Heart right ventricle (tissue), 16 donors: ENCODE results near the gene CHSY1. TPM values are rescaled to one million over a fixed set of nuclear protein-coding genes. Genes with fewer than 3 reads are reported as not detected.
"Not testable (repeated sequence)": the region's sequence is repeated elsewhere in the genome, so short reads cannot be mapped to it uniquely, and the experiment has no call there.

Source experiments
- ATAC-seq, 8 donors: fragments of 200-7000 bp; cut with Tn5 transposase; one replicate each; pipeline ENCODE4 v1.9.1; 2020; ENCODE audit warnings: mild to moderate bottlenecking in 8 of 8, moderate library complexity in 8 of 8, moderate number of reproducible peaks in 1 of 8
- DNase-seq, 2 donors: peaks; one replicate each; pipeline ENCODE4 v3.0.0-alpha.2; 2020
- H3K27ac ChIP-seq, 10 donors: fragments of 200-600 bp; sonication (generic) in 2 of 10; one replicate each; pipeline versions ENCODE4 v1.5.0 to v1.8.0; 2020 to 2022; ENCODE audit warnings: mild to moderate bottlenecking in 3 of 10
- H3K27me3 ChIP-seq, 7 donors: fragments of 200-600 bp; one replicate each; pipeline ENCODE4 v1.8.0; 2021 to 2022; ENCODE audit warnings: mild to moderate bottlenecking in 2 of 7
- H3K36me3 ChIP-seq, 9 donors: fragments of 200-600 bp; sonication (generic) in 1 of 9; one replicate each; pipeline versions ENCODE4 v1.5.0 to v1.8.0; 2020 to 2022; ENCODE audit warnings: mild to moderate bottlenecking in 2 of 9
- H3K4me1 ChIP-seq, 9 donors: fragments of 200-600 bp; sonication (generic) in 1 of 9; one replicate each; pipeline versions ENCODE4 v1.5.0 to v1.8.0; 2020 to 2022; ENCODE audit warnings: mild to moderate bottlenecking in 4 of 9
- H3K4me3 ChIP-seq, 10 donors: fragments of 200-600 bp; sonication (generic) in 2 of 10; one replicate each; pipeline versions ENCODE4 v1.5.0 to v1.8.0; 2020 to 2022; ENCODE audit warnings: mild to moderate bottlenecking in 7 of 10, moderate library complexity in 2 of 10
- H3K9me3 ChIP-seq, 11 donors: fragments of 200-600 bp in 10 of 11; sonication (generic) in 2 of 11; one replicate each; pipeline versions ENCODE4 v1.5.0 to v1.8.0; 2013 to 2022; ENCODE audit warnings: mild to moderate bottlenecking in 2 of 11, control low read depth in 1 of 11, moderate library complexity in 1 of 11
- CTCF ChIP-seq, 9 donors: fragments of 200-600 bp; sonication (generic) in 2 of 9; IDR thresholded peaks; one replicate each; pipeline versions ENCODE4 v1.5.0 to v1.8.0; 2021 to 2022; ENCODE audit warnings: antibody characterized with exemption in 9 of 9, mild to moderate bottlenecking in 5 of 9, moderate library complexity in 1 of 9
- WGBS, 2 donors: extraction: QIAGEN DNeasy Blood & Tissue Kit; methylation state at CpG; one replicate each; pipeline ENCODE4 v1.1.7; 2013; ENCODE audit warnings: inconsistent platforms in 1 of 2; 5-methylcytosine and 5-hydroxymethylcytosine counted together
- intact Hi-C, 10 donors: fragments of 100-400 bp; cut with DNase I; formaldehyde crosslinking; loops; one replicate each; pipeline versions ENCODE4 v1.11.1 to v1.14.2; 2022
- polyA plus RNA-seq, 2 donors: library from polyadenylated mRNA; stranded (reverse); fragments of 200-250 nt; gene quantifications; one replicate each; pipeline ENCODE4 v1.2.3, GENCODE V29; 2013
- total RNA-seq, 10 donors: library from RNA; stranded (reverse); fragmentation: NEBNext Ultra II Directional in 3 of 10; extraction: Animal tissue kit (Norgen Biotek cat#: 25700) in 3 of 10; gene quantifications; one replicate each; pipeline versions ENCODE4 v1.2.1 to v1.2.4, GENCODE V29; 2021 to 2023
- donor health status: Arrhythmogenic right ventricular cardiomyopathy.
- donor health status: ischemic (EF 13 %, LVEDD 7.1; RV severe dilation, severe dysfunction).
- donor health status: healthy with polysubstance abuse.
- donor health status: DM: no; HTN: yes; CAD: no.
- donor health status: DM: no; HTN: no; CAD: no.
- donor health status: ischemic (EF 25% LVEDD 6.9; RV normal size, moderate dysfunction).
- donor health status: ischemic (EF 25% LVEDD 5.7; RV mildly dilated, moderate dysfunction).
- donor health status: healthy.
- donor health status: DM: yes; HTN: yes; CAD: no.
- donor health status: Ischemic cardiomyopathy.
- donor health status: ischemic (EF 35%, LVEDD 5.7; RV mildly dilated, moderate dysfunction).
- donor health status: nonischemic (EF 11% LVEDD 7.7; RV severe dilation, severe dysfunction).
- donor health status: DM: yes; HTN: yes; CAD: no.
- donor health status: PGD.
- donor health status: ischemic (EF 29% LVEDD 5.4; RV normal size, mild dysfunction).
- donor health status: nonischemic (EF 23%, LVEDD 6.1; RV moderate dilation, normal function).

Gene CHSY1
- total and polyA plus RNA-seq, 12 donors: 6.9 to 35.1 (median 14.6) TPM

GRCh38 chr15:101295607-101296161 lies 43.8 kb upstream of the CHSY1 start:
- intact Hi-C loops: loop anchor here in 6 of 10 donors (5.0 to 10.0 kb wide), 5 partner anchors 69 to 357 kb away; partner anchors contain the start of gene TM2D3 (in 2 of the 6)
- H3K4me3 ChIP-seq: peak overlapping the region; percentile 58 to 99 (median 91)
- 0 to 1% methylated on average over 20 of the region's 20 CpGs for WGBS, 2 donors
- no peaks in the 10 kb centered on the region for H3K27me3 ChIP-seq
- DNase-seq (no peak), ATAC-seq (peak in 2 of 8 donors; percentile 60 to 75)
- peak overlapping the region; percentile 90 to 99 (median 96) for H3K27ac ChIP-seq
- peaks cover 0 to 21% (median 4%) of the 10 kb centered on the region in 9 donors for H3K36me3 ChIP-seq
- H3K9me3 ChIP-seq: no peaks in the 10 kb centered on the region
- no peak for TF ChIP-seq CTCF (IDR thresholded peaks at IDR 0.05)
- H3K4me1 ChIP-seq: peaks cover 0 to 43% (median 34%) of the 10 kb centered on the region in 9 donors

- H3K4me3 ChIP-seq: peak within 1 kb of the TSS; percentile 58 to 99 (median 91)
- DNase-seq (peak; percentile 97 to 99), ATAC-seq (peak; percentile 93 to 96 (median 94))
- peaks cover 0 to 29% (median 11%) of the 10 kb centered on the region in 9 donors for H3K36me3 ChIP-seq
- no peaks in the 10 kb centered on the region for H3K9me3 ChIP-seq
- H3K27me3 ChIP-seq: no peaks in the 10 kb centered on the region
- H3K4me1 ChIP-seq: peaks cover 0 to 43% (median 34%) of the 10 kb centered on the region in 9 donors
- intact Hi-C loops: loop anchor here in 6 of 10 donors (5.0 to 10.0 kb wide), 5 partner anchors 70 to 357 kb away; partner anchors contain the start of gene TM2D3 (in 2 of the 6)
- WGBS, 2 donors: 0 to 1% methylated on average over 87 of the region's 87 CpGs
- H3K27ac ChIP-seq: peak within 1 kb of the TSS; percentile 90 to 99 (median 96)
- TF ChIP-seq CTCF (IDR thresholded peaks at IDR 0.05): no peak
Observed at GRCh38 chr15:101294731-101295606, 43.1 kb upstream of the CHSY1 start, which contains the start of gene SNRPA1. SNRPA1 (minus strand) TSS chr15:101295248; CDS start chr15:101295178, 70 bp downstream.

GRCh38 chr15:101293122-101293521 lies 41.3 kb upstream of the CHSY1 start:
- intact Hi-C loops: loop anchor here in 1 of 10 donors (10.0 kb wide), 2 partner anchors 72 to 202 kb away; no protein-coding TSS in a partner anchor
- ATAC-seq: no peak
- Histone ChIP-seq H3K27me3 (no peaks in the 10 kb centered on the region), H3K27ac (peak overlapping the region in 3 of 10 donors; percentile 41 to 99 (median 98)), H3K4me3 (peak overlapping the region in 9 of 10 donors; percentile 58 to 99 (median 90)), H3K9me3 (no peaks in the 10 kb centered on the region), H3K4me1 (peaks cover 0 to 43% (median 34%) of the 10 kb centered on the region in 9 donors), H3K36me3 (peaks cover 0 to 47% (median 12%) of the 10 kb centered on the region in 9 donors)
- TF ChIP-seq CTCF (IDR thresholded peaks at IDR 0.05): no peak
- no peak for DNase-seq
- WGBS, 2 donors: 82 to 85% methylated on average over 10 of the region's 10 CpGs

DNA sequence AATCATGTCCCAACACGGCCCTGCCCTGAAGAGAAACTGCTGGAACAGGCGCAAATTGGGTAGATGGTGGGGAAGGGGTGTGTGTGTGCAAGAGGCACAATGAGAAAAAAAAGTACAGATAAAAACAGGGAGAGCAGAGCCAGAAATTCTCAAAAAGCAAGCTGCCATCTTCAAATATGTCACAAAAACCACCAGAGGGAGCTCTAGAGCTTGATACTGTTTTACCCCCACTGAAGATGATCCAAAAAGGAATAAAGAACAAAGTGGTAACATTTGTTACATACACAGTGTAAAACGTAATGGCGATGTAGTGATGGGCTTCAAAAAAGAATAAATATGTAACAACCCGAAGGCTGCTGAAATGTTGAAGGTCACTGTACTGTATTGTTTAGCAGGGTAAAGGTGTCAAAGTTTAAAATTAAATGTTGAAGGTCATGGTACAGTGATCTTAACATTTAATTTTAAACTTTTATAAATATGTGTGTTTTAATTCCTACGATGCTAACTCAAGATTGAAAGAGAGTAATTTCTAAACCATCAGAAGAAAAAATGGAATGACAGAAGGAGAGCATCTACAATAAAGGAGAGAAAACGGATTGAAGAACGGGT lies 37.2 kb upstream of the CHSY1 start:
- ATAC-seq (peak in 3 of 8 donors; percentile 15 to 46 (median 28)), DNase-seq (no peak)
- WGBS, 2 donors: 81 to 87% methylated on average over 8 of the region's 8 CpGs
- intact Hi-C loops: no loop called here
- no peak overlapping the region for H3K4me3 ChIP-seq
- H3K9me3 ChIP-seq: no peaks in the 10 kb centered on the region
- no peaks in the 10 kb centered on the region for H3K27me3 ChIP-seq
- H3K27ac ChIP-seq: no peak overlapping the region
- H3K36me3 ChIP-seq: peaks cover 0 to 88% (median 28%) of the 10 kb centered on the region in 9 donors
- peak; percentile 29 to 73 (median 66) for TF ChIP-seq CTCF (IDR thresholded peaks at IDR 0.05)
- H3K4me1 ChIP-seq: peaks cover 0 to 28% (median 24%) of the 10 kb centered on the region in 9 donors

DNA sequence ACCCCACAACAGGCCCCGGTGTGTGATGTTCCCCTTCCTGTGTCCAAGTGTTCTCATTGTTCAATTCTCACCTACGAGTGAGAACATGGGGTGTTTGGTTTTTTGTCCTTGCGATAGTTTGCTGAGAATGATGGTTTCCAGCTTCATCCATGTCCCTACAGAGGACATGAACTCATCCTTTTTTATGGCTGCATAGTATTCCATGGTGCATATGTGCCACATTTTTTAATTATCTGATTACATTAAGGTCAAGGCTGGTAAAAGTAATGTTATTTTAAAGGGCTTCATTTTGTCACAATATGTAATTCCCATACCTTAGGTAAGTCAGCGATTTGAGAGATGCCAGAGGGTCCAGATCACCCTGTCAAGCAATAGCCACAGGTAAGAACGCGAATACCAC lies 35.5 kb upstream of the CHSY1 start:
- ATAC-seq, H3K27ac ChIP-seq, H3K4me3 ChIP-seq, H3K9me3 ChIP-seq, intact Hi-C loops, DNase-seq, H3K27me3 ChIP-seq: not testable (repeated sequence)
- WGBS, 2 donors: 96 to 99% methylated on average over 6 of the region's 6 CpGs
- Histone ChIP-seq H3K4me1 (peaks cover 0 to 11% (median 8%) of the 10 kb centered on the region in 9 donors), H3K36me3 (peaks cover 0 to 100% (median 35%) of the 10 kb centered on the region in 9 donors)
